Posterior vena cava (tissue), 2 donors: ENCODE data around the gene TSR1. TPM values are rescaled to one million over a fixed set of nuclear protein-coding genes. Genes with fewer than 3 reads are reported as not detected.

ENCODE experiments used
- DNase-seq: peaks from one replicate; pipeline ENCODE4 v3.0.0-alpha.2; 2020; ENCODE audit warnings: low spot score
- intact Hi-C, 2 donors: fragments of 100-400 bp; cut with DNase I; formaldehyde crosslinking; loops; one replicate each; pipeline versions ENCODE4 v1.14.1 to v1.14.2; 2022 to 2023
- total RNA-seq, 2 donors: library from RNA; stranded (reverse); fragmentation: NEBNext Ultra II Directional; extraction: Animal tissue kit (Norgen Biotek cat#: 25700); gene quantifications; one replicate each; pipeline ENCODE4 v1.2.1, GENCODE V29; 2021
- donor health status: DM: yes; HTN: yes; CAD: no.
- donor health status: DM: yes; HTN: yes; CAD: no.

Gene TSR1
- total RNA-seq, 2 donors from 2014 or later = 20.8 to 24.0 TPM

- DNase-seq = no peak
- intact Hi-C loops = no loop called here
Measured at GRCh38 chr17:2371183-2372130, 35.2 kb upstream of the TSR1 start.

DNA sequence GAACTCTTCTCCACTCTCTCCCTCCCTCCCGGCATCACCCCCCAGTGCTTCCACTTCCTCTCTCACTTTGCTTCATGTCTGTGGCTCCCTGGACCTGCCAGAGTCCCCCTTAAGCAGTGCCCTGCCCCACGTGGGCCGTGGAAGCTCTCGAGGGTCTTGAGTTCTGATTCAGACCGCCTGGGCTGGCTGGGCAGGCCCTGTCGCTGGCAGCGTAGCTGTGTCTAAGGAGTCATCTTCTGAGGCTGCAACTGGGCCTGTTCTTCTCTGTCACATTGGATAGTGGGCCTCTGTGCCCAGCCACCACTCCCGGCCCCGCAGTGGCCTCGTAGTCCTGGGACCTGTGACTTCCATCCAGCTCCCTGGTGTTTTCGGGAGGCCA lies 33.9 kb upstream of the TSR1 start:
- DNase-seq = no peak
- intact Hi-C loops = no loop called here

- intact Hi-C loops = no loop called here
Measured at GRCh38 chr17:2369551-2370210, 33.4 kb upstream of the TSR1 start.

GRCh38 chr17:2369039-2369438 lies 32.8 kb upstream of the TSR1 start:
- DNase-seq = no peak

More at GRCh38 chr17:2369551-2370210, 33.4 kb upstream of the TSR1 start:
- no peak for DNase-seq

DNA sequence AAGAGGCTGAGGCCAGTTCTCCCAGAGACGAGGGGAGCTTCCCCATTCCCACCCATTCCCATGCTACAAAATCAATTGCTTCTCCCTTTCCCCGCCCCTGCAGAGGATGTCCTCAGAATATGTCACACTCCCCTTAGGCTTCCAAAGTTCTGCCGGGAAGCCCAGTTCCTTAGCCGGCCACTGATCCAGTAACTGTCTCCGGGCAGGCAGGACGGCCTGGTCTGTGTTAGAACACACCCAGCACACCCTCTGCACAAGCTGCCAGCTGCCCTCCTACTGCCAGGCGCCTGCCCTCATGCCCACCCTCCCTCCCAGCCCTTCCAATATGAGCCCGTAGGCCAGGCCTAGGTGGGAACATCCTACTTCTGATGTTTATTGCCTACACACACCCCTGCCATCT lies 32.1 kb upstream of the TSR1 start:
- no peak for DNase-seq
- intact Hi-C loops = no loop called here

More at GRCh38 chr17:2369039-2369438, 32.8 kb upstream of the TSR1 start:
- intact Hi-C loops = no loop called here

- intact Hi-C loops = no loop called here
- no peak for DNase-seq
Measured at GRCh38 chr17:2366747-2367494, 30.7 kb upstream of the TSR1 start.

DNA sequence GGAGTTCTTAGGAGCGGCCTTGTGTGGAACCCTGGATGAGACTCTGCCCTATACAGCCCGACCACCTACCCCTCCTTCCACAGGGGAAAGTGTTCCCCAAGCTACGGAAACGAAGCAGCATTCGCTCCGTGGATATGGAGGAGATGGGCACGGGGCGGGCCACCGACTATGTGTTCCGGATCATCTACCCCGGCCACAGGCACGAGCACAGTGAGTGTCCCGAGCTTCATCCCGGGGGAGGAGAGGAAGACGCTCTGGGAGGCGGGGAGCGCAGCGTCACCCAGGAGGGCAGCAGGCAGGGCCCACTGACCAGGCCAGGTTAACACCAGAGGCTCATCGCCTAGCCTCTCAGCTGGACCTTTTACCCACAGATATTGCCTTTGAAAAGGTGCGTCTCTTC lies 28.9 kb upstream of the TSR1 start:
- peak; percentile 77 for DNase-seq
- intact Hi-C loops = no loop called here

DNA sequence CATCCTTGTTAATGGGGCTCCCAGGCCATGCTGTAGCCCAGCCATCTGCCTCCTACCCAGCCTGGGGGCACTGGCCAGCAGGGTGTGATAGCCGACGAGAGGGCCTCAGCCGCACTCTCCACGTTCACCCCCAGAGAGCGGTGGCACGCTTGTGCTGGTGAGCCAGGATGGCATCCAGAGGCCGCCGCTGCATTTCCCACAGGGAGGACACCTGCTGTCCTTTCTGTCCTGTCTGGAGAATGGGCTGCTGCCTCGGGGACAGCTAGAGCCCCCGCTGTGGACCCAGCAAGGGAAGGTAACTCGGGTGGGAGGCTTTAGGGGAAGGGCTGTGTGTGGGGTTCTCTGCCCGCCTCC lies 28.5 kb upstream of the TSR1 start:
- DNase-seq = peak; percentile 77
- intact Hi-C loops = no loop called here

DNA sequence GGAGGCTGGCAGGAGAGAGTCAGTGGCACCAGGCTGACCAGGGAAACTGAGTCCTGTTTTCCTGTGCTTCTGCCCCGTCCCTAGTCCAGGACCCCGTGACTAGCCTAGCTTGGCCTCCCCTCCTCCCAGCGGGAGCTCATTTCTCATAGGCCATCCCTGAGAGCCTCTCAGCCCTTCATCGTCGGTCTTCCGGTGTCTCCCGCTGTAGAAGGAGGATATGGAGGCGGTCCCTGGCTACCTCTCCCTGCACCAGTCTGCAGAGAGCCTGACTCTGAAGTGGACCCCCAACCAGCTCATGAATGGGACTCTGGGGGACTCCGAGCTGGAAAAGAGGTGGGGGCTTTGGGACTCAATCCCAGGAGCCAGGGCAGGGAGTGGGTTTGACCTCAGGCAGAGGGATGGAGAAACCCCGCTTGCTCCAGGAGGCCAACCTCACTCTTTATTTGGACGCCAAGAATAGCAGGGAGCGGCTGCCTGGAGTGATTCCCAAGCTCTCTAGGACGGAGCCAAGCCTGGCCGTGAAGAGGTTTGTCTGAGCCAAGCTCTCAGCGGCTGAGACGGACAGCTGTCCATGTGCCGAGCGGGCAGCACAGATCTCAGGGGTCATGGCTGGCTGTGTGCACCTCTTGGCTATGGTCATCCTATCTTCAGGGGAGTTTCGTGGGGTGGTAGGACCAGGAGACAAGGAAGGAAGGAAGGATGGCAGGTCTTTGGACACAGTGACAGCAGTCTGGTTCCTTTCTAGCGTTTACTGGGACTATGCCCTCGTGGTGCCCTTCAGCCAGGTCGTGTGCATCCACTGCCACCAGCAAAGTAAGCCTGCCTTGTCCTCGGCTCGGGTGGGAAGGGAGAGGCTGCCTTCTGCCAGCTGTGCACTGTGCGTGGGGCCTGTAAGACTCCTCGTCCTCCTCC lies 27.9 kb upstream of the TSR1 start:
- intact Hi-C loops = no loop called here
- peak; percentile 83 for DNase-seq

DNA sequence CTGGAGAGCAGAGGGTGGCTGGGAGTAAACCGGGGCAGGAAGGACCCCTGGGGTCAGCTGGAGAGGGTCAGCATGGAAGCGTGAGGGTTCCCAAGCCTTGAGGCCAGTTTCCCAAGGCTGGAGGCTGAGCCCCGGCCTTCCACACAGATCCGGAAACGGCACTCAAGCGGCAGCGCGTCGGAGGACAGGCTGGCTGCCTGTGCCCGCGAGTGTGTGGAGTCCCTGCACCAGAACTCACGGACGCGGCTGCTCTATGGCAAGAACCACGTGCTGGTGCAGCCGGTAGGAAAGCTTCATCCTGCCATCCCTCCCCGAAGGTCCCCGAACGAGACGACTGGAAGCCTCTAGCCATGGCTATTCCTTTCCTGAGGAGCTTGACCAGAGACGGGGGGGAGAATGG lies 27.1 kb upstream of the TSR1 start:
- DNase-seq = peak; percentile 73
- intact Hi-C loops = no loop called here

DNA sequence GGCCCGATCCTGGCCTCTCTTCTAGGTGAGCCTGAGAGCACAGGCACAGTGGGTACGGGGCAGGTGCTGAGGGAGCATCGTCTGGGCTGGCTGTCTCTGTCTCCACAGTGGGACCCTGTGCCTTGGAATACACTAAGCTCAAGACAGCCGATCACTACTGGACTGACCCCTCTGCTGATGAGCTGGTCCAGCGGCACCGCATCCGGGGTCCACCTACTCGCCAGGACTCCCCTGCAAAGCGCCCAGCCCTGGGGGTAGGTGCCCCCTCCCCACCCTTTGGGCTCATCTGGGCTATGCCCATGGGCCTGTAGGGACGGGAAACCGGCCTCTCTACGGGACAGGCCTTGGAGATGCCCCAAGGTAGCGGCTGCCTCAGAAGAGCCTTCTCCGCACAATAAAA lies 26.6 kb upstream of the TSR1 start:
- DNase-seq = peak; percentile 74
- intact Hi-C loops = no loop called here

DNA sequence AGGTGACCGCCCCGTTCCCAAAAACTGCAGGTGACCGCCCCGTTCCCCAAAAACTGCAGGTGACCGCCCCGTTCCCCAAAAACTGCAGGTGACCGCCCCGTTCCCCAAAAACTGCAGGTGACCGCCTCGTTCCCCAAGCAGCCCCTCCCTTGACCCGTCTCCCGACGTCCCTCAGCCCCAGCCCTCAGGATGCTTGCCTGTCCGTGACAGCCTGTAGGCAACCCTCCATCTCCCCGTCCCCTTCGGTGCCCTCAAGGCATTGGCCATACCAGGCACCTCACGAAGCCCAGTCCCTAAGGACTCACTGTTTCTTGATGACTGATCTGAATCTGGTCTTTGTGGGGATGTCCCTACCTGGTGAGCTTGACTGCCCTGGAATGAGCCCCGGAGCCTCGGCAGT lies 26.2 kb upstream of the TSR1 start:
- intact Hi-C loops = no loop called here
- no peak for DNase-seq

DNA sequence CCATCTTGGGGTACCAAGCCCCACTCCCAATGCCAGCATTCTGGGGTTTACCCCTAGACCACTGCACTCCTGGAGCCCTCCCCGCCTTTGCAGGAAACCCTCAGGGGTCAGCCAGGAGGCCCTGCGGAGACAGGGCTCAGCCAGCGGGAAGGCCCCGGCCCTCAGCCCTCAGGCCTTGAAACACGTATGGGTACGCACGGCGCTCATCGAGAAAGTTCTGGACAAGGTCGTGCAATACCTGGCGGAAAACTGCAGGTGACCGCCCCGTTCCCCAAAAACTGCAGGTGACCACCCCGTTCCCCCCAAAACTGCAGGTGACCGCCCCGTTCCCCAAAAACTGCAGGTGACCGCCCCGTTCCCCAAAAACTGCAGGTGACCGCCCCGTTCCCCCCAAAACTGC lies 25.8 kb upstream of the TSR1 start:
- intact Hi-C loops = no loop called here
- no peak for DNase-seq

DNA sequence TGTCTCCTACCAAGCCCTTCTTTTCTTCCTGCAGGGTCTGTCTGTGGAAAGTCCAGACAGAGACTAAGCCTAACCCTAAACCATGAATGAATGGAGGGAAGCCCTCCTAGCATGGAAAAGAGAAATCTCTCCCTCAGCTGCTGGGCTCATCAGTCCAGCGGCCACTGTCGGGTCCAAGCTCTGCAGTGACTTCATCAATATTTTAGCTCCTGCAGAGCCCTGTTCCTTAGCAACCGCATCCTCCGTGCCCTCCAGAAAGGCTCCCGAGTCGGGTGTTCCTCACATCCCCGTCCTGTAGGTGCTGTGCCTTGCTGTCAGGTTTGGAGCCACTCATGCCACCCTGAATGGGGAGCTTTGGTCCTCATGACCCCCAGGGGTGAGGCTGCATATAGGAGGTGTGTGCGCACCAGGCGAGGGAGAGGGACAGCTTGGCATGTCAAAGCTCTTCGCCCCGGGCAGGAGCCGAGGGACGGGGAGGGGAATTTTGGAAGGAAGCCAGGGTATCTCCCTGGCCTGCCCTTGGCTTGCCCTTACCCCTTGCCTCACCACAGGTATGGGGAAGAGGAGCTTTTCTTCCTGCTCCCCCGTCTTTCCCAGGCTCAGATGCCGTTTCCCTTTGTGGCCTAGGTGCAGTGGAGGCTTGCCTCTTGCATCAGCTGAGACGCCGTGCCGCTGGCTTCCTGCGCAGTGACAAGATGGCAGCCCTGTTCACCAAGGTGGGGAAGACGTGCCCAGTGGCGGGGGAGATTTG lies 24.9 kb upstream of the TSR1 start:
- intact Hi-C loops = no loop called here
- no peak for DNase-seq

DNA sequence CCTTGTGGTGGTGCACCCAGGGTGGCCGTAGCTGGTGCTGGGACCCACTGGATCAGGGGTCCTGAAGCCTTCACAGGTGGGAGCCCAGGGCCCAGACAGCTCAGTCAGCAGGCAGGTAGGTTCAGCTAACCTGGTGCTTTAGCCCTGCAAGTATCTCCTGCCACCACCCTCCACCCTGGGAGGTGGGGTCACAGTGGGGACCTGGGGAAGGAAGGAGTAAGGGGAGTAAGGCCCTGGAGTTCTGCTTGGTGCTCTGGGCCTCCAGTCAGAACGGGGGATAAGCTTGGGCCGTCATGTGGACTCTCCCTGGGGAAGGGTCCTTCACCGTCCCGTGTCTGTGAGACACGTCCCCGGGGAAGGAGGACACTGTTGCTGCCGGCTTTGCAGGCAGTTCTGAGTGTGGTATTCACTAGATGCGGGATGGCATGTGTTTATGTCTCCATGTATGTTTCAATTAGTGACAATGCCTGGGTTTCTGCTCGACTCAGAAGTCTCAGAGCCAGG lies 21.7 kb upstream of the TSR1 start:
- intact Hi-C loops = no loop called here
- no peak for DNase-seq

GRCh38 chr17:2357237-2357636 lies 21.0 kb upstream of the TSR1 start:
- DNase-seq = peak; percentile 30

GRCh38 chr17:2354311-2354710 lies 18.1 kb upstream of the TSR1 start:
- no peak for DNase-seq
- intact Hi-C loops = no loop called here

More at GRCh38 chr17:2357237-2357636, 21.0 kb upstream of the TSR1 start:
- intact Hi-C loops = no loop called here

- DNase-seq = peak; percentile 67
- intact Hi-C loops = no loop called here
Measured at GRCh38 chr17:2351269-2351668, 15.0 kb upstream of the TSR1 start.
